NCI-H146 treated with DMSO at 0.1 percent for 48 hours (cell line): ENCODE measurements around the gene CCR5.

ENCODE experiments used
- DNase-seq: peaks from one replicate; lab custom pipeline; 2025; ENCODE audit not compliant: unreplicated experiment; lab: John Stamatoyannopoulos, UW

Gene CCR5

DNA sequence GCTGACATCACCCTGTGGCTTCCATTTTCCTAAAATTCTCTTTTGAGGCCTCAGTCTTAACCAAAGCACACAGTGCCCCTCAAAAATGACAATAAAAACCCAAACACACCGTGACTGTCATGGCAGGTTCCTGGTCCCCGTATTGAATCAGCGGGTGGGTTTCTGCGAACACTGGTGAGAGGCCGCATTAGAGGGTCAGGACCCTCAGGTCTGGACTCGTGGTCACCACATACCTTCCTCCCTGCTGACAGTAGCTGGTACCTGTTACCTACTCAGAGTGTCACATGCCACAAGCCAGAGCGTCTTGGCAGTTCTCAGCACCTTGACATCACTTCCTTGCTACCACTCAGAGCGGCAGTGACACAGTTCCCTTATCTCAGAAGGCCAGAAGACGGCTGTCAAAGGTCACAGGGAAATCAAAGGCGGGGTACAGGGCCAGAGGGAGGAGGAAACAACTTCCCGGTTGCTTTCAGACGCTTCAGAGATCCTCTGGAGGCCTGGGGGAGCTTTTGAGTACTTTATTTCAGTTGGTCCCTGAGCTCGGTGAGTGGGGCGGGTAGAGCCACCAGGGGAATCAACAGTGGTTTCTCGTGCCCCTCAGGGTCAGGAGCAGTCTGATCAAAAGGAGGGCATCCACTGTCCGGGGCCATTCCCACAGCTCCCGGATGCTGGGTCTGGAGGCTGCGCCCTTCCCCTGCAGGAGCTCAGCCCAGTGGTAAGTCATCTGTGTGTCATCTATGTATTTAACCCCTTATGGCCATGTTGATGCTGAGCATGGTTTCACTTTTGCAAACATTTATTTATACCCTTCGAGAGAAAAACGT lies 36.3 kb downstream of the CCR5 start, which contains the start of the genes CCR5AS and CCRL2:
Gene CCR5AS (minus strand): TSS at position 279 of the 824 bp plus-strand sequence.
Gene CCRL2 (plus strand): TSS at position 472 of the 824 bp plus-strand sequence. CDS start 821 bp downstream, outside the sequence.
- DNase-seq = no peak

DNA sequence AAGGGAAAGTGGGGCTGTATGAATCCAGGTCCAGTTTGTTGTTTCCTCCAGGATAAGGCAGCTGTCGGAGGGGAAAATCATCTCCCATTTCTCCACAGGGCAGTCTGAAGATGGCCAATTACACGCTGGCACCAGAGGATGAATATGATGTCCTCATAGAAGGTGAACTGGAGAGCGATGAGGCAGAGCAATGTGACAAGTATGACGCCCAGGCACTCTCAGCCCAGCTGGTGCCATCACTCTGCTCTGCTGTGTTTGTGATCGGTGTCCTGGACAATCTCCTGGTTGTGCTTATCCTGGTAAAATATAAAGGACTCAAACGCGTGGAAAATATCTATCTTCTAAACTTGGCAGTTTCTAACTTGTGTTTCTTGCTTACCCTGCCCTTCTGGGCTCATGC lies 37.2 kb downstream of the CCR5 start:
- DNase-seq = no peak

DNA sequence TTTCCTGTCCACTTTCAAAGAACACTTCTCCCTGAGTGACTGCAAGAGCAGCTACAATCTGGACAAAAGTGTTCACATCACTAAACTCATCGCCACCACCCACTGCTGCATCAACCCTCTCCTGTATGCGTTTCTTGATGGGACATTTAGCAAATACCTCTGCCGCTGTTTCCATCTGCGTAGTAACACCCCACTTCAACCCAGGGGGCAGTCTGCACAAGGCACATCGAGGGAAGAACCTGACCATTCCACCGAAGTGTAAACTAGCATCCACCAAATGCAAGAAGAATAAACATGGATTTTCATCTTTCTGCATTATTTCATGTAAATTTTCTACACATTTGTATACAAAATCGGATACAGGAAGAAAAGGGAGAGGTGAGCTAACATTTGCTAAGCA lies 38.1 kb downstream of the CCR5 start:
- no peak for DNase-seq

DNA sequence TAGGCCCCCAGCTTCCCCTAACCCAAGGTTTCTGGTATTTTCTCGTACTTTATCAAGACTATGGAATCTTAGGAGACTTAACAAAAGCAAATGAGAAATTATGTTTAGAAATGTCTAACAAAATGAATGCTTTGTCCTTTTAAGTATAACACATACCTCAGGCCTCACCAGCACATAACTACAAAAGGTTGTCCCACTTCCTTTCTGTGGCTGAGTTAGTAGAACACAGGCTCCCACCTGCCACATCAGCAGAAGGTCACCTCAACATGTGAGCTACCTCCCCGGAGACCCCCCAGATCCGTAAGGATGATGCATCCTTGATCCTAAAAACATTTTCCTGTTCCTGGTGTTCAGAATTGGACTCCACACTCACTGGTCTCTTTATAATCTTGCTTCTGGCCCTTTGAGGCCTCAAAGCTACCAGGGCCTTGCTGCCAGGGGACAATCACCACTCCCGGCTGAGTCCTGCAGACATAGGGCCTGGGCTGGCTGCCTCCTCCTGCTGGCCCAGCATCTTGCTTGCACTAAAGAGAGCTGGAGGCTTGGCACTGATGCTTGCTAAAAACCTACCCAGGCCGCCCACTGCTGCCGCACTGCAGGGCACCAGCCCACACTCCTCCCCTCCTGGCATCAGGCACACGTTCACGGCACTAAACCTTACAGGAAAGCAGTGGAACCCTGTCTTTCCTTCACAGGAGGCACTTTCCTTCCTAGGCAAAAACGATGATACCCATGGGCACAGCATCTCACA lies 39.2 kb downstream of the CCR5 start:
- DNase-seq = no peak

DNA sequence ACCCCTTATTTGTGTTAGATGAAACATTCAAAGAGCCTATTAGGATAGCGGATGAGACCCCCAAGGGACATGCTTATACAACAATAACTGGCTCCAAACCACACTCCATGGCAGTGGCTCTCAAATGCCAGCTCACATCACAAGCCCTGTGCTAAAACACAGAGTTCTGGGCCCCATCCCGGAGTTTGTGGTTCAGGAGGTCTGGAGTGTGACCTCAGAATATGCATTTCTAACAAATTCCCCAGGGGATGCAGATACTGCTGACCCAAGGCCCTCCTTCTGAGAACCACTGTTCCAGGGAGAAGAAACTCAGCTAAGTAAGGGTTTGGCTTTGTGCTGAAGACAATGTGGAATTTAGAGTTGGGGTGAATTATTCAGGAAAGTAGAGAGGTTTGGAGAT lies 39.9 kb downstream of the CCR5 start:
- DNase-seq = no peak

DNA sequence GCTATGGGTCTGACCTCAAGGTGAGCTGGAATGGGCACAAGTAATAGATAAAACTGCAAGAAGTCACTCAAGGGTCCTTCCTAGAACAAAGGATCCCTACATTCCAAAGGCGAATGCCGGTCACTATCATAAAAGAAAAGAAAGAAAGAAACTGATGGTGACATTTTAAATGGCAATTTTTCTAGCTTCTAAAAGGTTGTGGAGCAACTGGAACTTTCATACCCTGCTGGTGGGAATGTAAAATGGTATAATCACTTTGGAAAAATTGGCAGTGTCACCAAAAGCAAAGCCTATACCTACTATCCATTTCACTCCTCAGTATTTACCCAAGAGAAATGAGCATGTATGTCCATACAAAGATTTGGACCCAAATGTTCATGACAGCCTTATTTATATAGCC lies 40.5 kb downstream of the CCR5 start:
- no peak for DNase-seq

DNA sequence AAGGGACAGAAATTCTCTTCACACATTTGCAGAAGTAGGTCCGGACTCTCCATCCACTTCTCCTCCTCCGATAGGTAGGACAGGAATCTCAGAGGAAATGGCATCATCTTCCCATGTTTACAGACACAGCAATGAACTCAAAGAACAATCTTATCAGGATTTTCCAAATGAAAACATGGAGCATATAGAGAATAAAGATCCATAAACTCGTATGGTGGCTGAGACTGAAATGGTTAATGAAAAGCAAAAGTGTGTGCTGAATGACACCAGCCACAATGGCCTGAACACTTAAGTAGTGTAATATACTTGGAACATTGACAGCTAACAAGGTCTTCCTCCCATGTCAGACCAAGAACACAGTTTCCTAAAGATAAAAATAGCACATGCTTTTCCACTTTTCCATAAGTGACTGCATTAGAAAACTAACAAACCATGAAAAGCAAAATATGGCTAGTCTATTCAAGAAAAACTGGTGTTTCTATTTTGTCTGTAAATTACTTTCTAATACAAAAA lies 42.1 kb downstream of the CCR5 start:
- no peak for DNase-seq

DNA sequence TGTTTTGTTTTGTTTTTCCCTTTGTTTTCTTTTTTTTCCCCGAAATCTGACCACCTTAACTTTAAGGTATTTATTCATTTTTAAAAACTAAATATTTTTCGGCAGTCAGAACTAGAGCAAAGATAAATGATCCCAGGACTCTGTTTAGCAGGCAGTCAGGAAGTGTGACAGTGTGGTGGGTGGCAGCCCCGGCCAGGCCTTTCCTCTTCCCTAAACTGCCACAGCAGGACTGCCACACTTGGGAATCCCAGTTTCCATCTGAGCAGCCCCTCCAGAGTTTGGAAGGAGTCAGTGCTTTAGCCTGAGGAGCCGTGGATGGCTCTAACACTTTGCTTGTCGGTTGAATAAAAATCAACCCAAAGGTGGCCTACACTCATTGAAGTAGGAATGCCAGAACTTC lies 43.2 kb downstream of the CCR5 start:
- no peak for DNase-seq

DNA sequence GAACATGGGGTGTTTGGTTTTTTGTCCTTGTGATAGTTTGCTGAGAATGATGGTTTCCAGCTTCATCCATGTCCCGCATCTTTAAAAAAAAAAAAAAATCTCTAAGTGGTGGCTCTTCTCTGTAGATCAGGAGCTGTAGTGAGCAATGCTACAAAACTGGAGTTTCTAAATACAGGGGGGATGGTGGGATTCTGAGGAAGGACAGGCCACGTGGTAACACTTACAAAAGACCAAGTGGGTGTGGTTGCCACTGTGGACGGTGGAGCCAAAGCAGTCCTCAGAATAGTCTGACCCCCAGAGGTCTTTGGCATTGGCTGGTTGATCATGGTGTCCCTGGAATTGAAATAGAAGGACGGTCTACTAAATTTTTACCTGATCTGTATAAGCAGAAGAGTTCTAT lies 44.0 kb downstream of the CCR5 start:
- no peak for DNase-seq

DNA sequence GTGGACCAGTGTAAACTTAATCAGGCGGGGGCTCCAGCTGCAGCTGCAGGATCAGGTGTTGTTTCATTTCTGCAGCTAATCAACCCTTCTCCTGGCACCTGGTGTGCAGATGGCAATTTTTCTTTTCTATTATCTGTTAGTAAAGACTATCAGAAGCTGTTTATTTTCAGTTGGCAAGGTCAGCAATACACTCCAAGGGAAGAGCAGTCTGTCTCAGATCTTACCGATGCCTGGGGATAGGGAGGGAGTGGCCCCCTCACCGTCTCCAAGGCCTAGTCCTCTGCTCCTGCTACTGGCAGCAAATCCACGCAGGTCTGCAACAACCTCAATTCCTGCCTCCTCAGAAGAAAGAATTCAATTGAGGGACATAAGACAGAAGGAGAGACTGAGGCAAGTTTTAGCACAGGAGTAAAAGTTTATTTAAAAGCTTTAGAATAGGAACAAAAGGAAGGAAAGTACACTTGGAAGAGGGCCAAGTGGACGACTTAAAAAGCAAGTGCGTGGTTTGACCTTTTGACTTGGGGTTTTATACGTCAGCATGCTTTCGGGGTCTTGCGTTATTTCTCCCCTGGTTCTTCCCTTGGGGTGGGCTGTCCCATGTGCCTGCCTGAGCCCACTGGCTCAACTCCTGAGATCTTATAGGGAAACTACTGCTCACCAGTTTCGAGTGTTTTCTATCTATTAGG lies 45.5 kb downstream of the CCR5 start:
- peak; percentile 90 for DNase-seq

DNA sequence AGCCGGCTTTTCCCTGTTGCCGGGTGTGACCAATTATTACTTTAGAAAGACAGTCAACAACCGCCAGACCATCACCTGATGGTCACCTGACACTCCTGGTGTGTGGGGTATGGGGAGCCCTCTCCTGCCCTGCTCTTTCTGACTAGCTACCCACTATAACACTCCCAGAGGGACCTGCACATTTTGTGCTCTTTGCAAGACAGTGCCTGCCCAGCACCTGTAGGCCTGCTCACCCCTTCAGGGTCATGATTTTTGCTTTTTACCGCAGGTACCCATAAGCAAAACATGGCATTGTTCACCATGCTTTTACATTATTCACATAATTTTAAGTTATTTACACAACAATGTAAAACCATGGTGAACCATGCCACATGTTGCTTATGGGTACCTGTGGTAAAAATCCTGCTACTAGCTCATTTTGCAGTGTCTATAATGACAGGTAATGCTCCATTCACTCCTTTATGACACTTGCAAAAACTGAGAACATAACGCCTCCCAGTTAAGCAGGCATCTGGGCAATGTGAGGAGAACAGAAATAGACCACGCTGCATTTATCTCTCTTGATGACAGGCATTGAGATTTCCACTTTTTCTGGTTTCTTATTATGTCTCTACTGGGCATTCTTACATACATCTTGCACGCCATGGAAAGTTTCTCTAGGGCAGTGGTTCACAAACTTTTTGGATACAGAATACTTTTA lies 46.2 kb downstream of the CCR5 start:
- DNase-seq = no peak

DNA sequence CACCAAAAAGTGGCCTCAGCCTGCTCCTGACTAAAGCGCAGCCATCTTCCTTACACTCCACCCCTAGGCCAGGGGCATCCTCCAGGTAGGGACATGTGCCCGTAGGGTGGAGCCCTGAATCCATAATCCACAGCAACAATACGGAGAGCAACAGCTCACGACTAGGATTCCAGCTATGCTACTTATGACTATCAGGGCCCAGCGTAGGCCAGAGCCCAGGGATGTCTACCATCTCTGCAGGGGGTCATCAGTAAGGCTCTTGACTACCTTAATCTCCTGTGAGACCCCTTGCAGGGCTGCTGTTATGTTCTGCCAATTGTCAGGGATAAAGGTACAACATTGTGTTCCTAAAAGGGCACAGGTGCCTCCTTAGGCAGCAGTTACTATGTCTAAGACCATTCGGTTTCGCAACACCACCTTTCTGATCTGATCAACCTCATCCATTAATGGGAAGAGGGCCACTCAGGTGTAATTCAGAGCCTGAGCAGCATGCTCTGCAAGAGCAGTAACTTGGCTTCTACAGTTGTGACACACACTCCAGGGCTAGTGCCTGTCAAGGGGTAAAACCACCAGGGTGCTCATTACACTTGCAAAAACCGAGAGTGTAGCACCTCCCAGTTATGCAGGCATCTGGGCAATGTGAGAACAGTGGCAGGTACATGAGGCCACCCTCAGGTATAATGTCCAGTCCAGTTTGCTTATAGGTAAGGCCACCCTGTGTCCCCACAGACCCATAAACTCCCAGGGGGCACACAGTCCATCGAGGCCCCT lies 47.3 kb downstream of the CCR5 start:
- no peak for DNase-seq

DNA sequence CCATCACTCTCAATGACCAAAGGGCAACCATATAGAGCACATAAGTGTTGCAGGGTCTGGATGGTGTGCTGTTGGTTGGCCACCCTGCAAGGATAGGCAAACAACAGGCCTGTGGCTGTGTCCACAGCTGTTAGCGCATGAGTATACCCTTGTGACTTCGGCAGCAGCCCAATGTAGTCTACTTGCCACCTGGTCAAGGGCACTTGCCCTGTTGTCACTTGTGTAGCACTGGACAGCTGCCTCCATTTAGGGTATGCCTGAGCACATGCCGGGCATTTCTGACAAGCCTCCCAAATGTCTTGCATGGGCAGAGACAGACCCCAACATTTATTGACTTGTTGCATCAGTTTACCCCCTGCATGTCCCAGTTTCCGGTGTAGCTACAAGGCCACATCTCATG lies 49.1 kb downstream of the CCR5 start:
- DNase-seq = no peak

DNA sequence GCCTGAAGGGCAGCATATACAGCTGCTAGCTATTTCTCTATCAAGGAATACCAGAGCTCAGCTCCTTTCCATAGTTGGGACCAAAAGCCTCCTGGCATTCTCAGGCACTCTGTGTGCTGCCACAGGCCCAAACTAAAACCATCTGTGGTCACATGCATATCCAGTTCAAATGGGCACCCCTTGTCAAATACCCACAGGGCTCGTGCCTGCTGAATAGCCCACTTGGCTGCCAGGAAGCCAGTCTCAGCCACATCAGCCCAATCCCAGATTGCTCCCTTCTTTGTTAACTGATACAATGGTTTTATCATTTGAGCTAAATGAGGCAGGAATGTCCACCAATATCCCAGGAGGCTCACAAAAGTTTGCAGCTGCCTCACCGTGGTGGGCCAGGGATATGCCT lies 50.2 kb downstream of the CCR5 start:
- DNase-seq = no peak

DNA sequence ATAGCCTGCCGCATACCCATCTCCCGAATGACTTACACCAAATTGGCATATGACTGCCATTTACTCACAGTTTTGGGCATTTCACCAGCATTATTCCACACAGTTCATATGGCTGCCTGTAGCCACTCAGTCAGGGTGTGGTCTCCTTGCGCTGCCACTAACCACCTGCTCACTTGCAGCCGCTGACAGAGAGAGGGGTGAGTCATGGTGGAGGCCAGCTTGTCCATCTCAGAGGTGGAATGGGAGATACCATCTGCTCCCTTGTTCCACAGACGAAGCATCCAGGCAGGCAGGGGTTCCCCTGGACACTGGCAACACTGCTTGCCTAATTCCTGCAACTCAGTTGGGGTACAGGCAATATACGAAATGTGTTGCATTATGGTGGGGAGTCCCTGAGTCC lies 51.9 kb downstream of the CCR5 start:
- DNase-seq = peak; percentile 21

DNA sequence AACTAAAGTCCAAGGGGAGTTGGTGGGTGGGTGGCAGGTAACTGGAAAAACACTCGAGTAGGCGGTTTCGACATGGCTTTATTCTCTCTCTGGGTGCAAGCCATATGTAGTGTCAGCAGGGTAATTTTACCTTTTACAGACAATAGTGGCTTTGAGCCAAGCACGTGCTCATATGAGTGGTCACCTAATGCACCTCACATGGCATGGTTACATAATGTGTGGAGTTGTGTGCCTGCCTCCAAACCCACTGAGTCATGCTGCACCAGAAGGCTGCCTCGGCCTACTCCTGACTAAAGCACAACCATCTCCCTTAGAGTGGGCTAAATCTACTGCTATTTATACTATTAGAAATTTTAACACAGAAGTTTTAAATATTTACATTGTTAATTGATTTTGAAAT lies 52.8 kb downstream of the CCR5 start:
- DNase-seq = no peak
